ENCODE measurements around the gene MLLT1.

Gene MLLT1

GRCh38 chr19:6259312-6259861 lies 20.4 kb downstream of the MLLT1 start:
- TF ChIP-seq CTCF (IDR thresholded peaks at IDR 0.05; ENCODE audit: borderline replicate concordance, insufficient read depth, low read depth, low read length) = no peak
- H3K4me3 ChIP-seq (ENCODE audit: low read depth, low read length) = no peak overlapping the region

GRCh38 chr19:6258812-6259311 lies 20.9 kb downstream of the MLLT1 start:
- no peak for TF ChIP-seq CTCF (IDR thresholded peaks at IDR 0.05; ENCODE audit: borderline replicate concordance, insufficient read depth, low read depth, low read length)
- H3K4me3 ChIP-seq (ENCODE audit: low read depth, low read length) = no peak overlapping the region

- no peak for TF ChIP-seq CTCF (IDR thresholded peaks at IDR 0.05; ENCODE audit: borderline replicate concordance, insufficient read depth, low read depth, low read length)
Observed at GRCh38 chr19:6253954-6254733, 25.6 kb downstream of the MLLT1 start.

GRCh38 chr19:6252066-6252465 lies 27.7 kb downstream of the MLLT1 start:
- no peak overlapping the region for H3K4me3 ChIP-seq (ENCODE audit: low read depth, low read length)
- no peak for TF ChIP-seq CTCF (IDR thresholded peaks at IDR 0.05; ENCODE audit: borderline replicate concordance, insufficient read depth, low read depth, low read length)

More at GRCh38 chr19:6253954-6254733, 25.6 kb downstream of the MLLT1 start:
- H3K4me3 ChIP-seq (ENCODE audit: low read depth, low read length) = no peak overlapping the region

- TF ChIP-seq CTCF (IDR thresholded peaks at IDR 0.05; ENCODE audit: borderline replicate concordance, insufficient read depth, low read depth, low read length) = no peak
- no peak overlapping the region for H3K4me3 ChIP-seq (ENCODE audit: low read depth, low read length)
Observed at GRCh38 chr19:6250909-6251308, 28.9 kb downstream of the MLLT1 start.

- TF ChIP-seq CTCF (IDR thresholded peaks at IDR 0.05; ENCODE audit: borderline replicate concordance, insufficient read depth, low read depth, low read length) = no peak
Observed at GRCh38 chr19:6250024-6250615, 29.7 kb downstream of the MLLT1 start.

More at GRCh38 chr19:6250024-6250615, 29.7 kb downstream of the MLLT1 start:
- H3K4me3 ChIP-seq (ENCODE audit: low read depth, low read length) = no peak overlapping the region
